ENCODE measurements around the gene SCGB3A1.

- no peak for TF ChIP-seq CTCF (IDR thresholded peaks at IDR 0.05)
- no peak for TF ChIP-seq POLR2AphosphoS5 (IDR thresholded peaks at IDR 0.05)
These were observed 42.7 kb downstream of the SCGB3A1 start for GRCh38 chr5:180548563-180548962.

Data from prostate gland (tissue), 2 donors.